Inflammatory macrophage treated with lipopolysaccharide for 4 hours (primary cell): ENCODE results near the gene UGGT2.
"Not testable (repeated sequence)": the region's sequence is repeated elsewhere in the genome, so short reads cannot be mapped to it uniquely, and the experiment has no call there.

Source experiments
- DNase-seq: peaks from one replicate; pipeline ENCODE4 v3.0.0-alpha.2; 2020

UGGT2 gene, protein sequence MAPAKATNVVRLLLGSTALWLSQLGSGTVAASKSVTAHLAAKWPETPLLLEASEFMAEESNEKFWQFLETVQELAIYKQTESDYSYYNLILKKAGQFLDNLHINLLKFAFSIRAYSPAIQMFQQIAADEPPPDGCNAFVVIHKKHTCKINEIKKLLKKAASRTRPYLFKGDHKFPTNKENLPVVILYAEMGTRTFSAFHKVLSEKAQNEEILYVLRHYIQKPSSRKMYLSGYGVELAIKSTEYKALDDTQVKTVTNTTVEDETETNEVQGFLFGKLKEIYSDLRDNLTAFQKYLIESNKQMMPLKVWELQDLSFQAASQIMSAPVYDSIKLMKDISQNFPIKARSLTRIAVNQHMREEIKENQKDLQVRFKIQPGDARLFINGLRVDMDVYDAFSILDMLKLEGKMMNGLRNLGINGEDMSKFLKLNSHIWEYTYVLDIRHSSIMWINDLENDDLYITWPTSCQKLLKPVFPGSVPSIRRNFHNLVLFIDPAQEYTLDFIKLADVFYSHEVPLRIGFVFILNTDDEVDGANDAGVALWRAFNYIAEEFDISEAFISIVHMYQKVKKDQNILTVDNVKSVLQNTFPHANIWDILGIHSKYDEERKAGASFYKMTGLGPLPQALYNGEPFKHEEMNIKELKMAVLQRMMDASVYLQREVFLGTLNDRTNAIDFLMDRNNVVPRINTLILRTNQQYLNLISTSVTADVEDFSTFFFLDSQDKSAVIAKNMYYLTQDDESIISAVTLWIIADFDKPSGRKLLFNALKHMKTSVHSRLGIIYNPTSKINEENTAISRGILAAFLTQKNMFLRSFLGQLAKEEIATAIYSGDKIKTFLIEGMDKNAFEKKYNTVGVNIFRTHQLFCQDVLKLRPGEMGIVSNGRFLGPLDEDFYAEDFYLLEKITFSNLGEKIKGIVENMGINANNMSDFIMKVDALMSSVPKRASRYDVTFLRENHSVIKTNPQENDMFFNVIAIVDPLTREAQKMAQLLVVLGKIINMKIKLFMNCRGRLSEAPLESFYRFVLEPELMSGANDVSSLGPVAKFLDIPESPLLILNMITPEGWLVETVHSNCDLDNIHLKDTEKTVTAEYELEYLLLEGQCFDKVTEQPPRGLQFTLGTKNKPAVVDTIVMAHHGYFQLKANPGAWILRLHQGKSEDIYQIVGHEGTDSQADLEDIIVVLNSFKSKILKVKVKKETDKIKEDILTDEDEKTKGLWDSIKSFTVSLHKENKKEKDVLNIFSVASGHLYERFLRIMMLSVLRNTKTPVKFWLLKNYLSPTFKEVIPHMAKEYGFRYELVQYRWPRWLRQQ (N-terminal part only)

DNA sequence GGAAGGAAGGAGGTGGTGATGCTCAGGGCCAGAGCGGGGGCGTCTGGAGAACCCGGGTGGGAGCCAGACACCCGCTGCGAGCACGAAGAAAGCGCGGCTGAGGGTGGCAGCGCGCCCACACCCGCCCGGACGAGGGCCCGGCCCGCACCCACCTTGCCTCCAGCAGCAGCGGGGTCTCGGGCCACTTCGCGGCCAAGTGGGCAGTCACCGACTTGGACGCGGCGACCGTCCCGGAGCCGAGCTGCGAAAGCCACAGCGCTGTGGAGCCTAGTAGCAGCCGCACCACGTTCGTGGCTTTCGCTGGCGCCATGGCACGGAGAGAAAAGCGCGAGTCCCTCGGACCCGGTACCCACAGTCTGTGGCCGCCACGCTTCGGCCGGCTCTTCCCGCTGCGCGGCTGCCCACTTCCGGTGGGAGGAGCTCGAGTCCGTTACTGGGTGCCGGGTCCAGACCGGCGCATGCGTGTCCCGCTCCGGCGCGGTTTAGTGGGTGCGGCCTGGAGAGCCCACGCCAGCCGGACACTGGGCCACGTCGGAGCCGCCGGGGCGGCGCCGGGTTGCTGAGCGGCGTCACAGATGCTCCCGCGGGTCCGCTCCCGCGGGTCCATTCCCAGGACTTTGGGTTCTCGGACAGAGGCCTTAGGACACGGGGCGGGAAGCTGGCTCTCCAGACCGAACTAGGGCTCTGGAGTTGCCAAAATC is at the start of gene UGGT2:
TSS of gene UGGT2 (minus strand) at position 399 of the 701 bp plus-strand sequence. CDS start at position 310, 89 bp downstream.
- peak; percentile 97 for DNase-seq

DNA sequence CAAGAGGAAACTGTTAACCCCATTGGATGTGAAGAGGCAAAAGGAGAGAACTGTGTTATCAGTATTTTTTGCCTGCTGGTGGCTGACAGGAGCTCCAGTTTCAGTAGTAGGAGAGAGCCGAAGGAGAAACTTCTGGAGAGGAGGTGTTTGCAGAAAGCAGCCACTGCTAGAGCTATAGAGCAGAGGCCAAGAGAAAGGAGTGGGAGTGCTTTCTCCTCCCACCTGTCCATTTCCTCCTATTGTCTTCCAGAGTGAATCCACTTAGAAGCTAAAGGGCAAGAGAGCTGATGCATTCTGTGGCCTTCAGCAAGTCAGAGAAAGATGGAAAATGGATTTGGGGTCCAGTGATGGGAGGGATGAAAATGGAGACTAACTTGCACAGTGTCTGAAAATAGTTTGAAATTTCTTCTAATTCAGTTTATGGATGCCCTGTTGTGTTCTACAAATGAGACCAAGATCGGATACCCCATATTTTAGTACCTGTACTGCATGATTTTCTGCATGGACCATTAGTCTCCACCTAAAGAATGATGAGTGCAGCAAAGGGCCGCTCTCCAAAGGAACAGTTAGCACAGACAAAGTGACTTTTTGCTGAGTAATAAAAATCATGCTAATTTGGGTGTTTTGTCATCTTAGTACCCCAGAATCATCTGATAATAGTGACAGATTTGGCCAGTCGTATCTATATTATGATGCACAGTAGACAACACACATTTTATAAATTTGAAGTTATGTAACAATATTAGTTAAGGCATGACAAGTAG is 47.4 kb upstream of the UGGT2 start:
- DNase-seq = no peak

DNA sequence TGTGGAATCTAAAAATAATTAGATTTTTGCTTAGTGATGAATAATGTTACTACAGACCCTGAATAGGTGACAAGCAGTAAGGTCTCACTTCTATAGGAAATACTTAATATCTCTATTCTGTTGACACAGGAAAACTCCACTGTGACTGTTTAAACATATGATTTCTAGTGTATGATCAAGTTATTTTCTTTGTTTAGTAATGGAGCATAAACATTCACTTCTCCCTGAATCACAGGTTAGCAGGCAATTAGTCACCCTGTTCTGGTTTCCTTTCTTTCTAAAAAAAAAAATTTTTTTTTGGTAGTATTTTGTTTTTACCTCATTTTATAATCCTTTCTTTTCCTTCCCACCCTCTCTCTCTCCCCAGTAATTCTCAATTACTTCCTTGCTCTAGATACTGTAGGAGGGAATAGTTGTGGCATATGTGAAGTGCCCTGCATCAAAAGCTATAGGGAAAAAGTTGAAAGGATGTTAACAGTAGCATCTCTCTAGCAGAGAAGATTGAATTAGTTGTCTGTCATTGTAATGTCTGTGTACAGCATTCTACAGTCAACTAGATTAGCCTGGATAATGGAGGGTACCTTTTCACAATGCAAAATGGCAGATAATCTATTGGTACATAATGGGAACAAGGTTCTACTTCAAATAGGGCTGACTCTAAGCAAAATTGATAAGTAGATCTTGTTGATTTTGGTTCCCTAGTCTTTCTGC is 40.2 kb upstream of the UGGT2 start:
- no peak for DNase-seq

DNA sequence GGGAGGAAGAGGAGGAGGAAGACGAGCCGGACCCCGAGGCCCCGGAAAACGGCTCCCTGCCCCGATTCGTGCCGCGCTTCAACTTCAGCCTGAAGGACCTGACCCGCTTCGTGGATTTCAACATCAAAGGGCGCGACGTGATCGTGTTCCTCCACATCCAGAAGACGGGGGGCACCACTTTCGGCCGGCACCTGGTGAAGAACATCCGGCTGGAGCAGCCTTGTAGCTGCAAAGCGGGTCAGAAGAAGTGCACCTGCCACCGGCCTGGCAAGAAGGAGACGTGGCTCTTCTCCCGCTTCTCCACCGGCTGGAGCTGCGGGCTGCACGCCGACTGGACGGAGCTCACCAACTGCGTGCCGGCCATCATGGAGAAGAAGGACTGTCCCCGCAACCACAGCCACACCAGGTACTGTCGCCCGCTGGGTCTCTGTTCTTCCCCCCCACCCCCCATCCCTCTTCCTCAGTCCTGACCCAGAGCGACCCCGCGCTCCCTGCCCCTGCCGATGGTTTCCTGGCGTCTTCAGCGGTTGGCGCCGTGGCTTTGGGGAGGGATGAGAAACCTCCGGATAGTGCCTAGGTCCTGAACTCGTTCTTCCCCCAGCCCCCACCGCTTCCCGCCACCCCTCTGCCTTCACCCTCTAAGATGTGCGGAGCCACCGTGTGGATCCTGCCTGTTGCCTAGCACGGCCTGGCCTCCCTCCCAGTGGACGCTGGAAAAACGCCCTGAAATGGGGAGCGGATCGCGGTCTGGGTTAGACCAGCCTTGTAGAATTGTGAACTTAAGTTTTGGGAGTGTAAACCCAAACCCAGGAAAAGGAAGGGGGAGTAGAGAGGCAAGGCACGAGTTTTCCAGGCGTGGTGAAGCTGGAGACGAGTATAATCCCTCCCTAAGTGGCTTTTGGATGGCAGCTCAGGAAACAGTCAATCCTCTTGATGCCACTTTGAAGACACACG is 38.2 kb upstream of the UGGT2 start:
- DNase-seq = no peak

DNA sequence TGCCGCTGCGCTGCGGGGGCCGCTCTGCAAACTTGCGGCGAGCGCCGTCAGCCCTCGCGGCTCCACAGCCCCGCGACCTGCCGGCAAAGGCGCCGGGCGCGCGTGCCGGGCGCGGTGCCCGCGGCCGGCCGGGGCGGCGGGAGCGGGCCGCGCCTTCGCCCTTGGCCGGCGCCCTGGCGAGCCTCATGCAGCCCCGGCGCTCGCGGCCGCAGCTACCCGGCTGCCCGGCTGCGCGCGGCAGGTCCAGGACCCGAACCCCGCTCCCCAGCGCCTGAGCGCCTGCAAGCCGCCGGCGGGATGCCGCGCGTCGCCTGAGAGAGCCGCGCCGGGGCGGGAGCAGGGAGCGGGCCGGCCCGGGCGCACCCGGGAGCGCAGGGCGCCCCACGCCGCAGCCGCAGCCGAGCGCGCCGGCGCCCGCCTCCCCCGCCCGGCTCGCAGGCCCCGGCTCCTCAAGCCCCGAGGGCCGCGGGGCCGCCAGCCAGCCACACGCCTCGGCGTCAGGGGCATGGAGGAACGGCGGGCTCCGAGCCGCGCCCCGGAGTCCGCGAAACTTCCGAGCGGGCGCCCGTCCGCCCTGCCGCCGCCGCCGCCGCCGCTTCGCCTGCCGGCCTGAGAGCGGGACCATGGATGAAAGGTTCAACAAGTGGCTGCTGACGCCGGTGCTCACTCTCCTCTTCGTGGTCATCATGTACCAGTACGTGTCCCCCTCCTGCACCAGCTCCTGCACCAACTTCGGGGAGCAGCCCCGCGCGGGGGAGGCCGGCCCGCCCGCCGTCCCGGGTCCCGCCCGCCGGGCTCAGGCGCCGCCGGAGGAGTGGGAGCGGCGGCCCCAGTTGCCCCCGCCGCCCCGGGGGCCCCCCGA is 37.3 kb upstream of the UGGT2 start:
- no peak for DNase-seq

DNA sequence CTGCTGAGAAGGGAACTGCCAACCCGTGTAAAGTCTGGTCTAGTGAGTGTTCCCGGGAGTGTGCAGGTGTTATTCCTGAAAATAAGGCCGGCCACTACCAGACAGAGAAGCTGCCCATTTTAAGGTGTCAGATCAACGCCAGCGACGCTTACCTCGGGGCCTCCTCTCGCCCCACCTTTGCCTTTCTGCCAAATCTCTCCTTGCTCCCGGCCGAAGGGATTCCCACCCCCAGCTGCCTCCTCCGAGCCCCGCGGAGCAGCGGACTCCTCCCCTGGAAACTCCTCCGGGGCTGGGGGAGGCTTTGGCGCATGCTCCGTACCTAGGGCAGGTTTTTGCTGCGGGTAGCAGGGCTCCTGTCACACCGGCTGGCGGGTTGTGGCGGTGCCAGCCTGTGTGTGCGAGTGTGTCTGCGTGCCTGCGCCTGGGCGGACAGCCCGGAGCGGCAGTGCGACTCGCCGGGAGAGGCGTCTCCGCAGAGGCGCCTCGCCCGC is 36.6 kb upstream of the UGGT2 start, which contains the start of gene HS6ST3:
TSS of gene HS6ST3 (plus strand) at position 359 of the 491 bp plus-strand sequence.
- no peak for DNase-seq

DNA sequence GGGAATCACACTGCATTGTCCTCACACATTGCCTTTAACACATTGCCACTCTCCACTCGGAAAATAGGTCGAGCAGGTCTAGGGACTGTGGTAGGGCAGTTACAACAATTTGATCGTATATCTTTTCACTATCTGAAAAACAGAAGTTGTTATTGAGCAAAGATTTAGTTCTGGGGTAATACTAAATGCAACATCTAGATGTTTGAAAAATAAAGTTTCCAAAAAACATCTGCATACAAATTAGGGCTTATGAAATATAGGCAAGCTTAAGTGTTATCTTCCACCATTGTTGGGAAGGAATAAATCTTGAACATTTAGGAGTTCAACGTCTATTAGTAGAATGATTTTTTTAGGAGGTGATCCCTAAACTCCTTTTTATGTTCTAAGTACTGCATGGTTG is 35.9 kb upstream of the UGGT2 start:
- no peak for DNase-seq

DNA sequence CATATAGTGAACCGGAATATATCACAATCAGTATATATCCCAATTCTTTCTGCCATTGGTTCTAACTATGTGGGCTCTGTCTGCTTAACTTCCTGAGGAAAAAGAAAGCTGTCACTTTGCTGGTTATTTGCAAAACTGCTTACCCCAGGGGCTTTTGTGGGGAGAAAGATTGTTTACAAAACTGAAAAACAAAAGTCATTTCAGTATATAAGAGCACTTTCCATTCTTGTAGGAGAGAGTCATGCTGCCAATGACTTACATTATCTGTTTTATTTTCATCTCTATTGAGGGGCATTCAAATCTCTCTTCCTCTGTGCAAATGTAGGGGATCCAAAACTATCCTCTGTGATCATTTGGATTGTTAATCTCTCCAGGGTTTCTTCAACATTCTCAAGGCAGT is 33.5 kb upstream of the UGGT2 start:
- DNase-seq = no peak

DNA sequence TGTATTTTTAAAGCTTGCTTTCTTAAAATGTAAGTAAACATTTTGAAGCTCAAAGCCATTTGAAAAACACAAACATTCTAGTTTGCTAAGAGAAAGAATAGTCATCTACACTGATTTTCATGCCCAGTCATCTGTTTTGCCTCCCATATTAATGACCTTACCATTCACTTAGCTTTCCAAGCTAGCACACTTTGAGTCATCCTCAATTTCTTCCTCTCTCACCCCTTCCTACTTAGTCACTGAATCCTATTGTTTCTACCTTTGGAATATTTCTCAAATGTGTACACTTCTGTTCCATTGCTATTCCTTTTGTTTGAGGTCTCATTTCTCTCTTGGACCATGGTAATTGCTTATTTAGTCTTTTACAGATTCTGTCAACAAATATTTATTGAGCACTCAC is 29.4 kb upstream of the UGGT2 start:
- no peak for DNase-seq

DNA sequence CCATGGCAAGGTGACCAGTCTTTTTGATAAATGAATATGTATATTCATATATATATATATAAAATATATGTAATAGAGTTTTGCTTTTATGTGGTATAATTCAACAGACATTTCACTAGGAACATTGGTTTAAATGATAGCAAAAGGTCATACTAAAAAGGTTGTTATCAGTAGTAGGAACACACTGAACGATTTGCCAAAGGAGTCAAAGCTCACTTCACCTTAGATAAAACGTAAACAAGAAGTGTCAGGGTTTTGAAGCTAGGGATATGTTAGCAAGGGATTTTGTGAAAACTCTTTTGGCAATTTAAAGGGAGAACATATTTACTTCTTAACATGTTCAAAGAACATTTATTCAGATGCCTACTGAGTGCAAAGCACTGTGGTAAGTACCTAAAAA is 28.7 kb upstream of the UGGT2 start:
- no peak for DNase-seq

DNA sequence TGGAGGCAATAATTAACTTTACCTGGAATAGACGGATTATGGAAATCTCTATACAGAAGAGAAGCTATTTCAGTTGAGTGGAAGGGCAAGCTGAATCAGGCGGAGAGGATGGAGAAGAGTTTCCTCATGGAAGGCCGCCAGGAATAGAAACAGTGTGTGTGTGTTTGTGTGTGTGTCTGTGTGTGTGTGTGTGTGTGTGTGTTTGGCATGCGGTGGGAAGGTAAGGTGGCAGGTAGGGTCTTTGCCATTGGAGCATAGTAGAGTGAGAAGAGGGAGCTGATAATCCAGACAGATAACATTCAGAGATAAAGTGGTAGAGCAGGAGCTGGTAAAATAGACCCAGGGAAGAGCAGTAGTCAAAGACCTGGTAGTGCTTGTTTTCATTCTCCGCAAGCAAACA is 27.5 kb upstream of the UGGT2 start:
- no peak for DNase-seq

DNA sequence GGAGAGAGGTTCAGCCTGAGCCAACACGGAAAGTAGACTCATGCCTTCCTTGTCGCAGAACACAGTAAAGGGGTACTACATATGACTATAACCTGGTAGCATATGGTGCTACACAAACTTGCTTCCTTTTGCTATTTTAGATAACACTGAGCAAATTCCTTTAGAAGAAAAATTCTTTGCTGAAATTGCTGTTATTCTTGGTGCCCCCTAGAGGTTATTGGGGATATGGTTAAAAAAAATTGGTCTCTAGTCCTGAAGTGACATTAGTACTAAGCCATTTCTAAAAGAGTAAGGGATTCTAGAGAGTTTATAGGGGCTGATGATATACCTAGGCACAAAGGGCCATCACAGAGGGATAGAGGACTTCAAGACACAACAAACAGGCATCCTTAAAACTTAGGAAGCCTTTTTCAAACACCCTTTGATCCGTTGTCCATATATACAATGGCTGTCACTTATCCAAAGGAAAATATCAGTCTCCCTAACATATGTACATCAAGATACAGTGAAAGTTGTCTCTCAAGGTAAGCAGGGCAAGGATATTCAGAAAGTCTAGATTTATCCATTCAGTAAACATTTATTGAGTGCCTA is 22.8 kb upstream of the UGGT2 start:
- DNase-seq = peak; percentile 15

DNA sequence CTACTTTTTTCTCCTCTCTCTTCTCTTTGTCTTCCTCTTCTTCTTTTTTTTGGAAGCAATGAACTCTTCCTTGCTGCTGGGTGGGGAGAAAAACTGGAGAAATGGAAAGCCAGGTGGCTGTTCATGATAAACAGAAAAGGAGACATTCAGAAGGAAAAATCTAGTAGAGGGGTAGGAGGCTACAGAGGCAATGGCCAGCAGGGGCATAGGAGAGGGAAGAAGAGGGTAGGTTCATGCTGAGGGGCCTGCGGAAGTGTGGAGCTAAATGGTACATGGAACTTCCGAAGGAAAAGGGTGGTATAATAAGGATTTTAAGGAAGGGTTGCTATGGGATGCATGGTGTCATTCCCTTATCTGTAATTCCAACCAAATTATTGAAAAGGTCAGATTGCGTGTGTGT is 19.2 kb upstream of the UGGT2 start:
- no peak for DNase-seq

DNA sequence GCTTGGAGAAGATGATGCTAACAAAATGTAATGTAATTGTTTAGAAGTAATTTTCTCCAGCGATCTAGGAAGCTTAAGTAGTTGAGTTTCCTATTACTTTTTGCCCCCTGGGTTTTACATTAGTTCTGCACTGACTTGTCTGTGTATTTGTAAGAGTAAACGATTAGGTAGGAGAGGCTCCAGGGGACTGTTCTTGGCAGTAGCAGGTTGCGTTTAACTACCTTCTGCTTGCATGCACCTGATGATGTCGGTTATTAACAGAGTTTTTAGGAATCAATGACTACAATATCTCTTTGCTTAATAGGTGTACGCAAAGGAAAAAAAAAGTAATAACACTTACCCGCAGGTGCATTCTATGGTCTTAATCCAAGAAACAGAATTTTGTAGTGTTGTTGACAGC is 18.3 kb upstream of the UGGT2 start:
- DNase-seq = no peak

DNA sequence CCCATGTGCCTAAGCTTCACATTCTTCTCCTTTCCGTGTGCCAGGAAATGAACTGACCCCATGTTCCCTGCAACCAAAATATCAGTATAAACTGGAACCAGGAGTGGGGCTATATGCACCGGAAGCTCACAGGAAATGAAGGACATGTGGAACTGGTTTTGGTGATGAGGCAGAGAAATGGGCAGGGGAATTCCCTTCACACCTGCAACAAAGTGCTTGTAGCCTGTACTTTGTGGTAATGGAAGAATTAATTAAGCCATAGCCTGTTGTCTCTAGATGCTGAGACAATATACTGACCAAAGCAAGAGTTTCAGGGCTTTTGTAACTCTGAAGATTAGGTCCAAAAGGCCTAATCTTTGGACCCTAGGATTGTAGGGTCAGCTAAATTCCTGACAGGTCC is 15.5 kb upstream of the UGGT2 start:
- DNase-seq = no peak

DNA sequence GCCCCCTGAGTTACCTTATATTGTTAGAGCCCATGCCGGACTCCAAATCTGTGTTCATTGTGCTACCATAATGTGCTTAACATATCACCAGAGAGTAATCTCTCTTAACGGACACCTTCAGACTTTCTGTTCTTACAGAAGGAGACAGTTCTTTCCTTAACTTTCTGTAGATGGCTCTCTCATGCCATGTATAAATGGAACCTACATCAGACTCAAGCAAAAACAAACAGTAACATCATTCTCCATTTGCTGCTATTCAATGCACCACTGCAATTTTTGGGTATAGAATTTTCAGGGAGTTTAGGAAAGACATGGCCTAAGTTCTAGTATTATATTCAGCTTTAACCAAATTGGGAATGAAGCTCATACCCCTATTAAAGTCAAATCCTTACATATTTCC is 12.6 kb upstream of the UGGT2 start:
- no peak for DNase-seq

DNA sequence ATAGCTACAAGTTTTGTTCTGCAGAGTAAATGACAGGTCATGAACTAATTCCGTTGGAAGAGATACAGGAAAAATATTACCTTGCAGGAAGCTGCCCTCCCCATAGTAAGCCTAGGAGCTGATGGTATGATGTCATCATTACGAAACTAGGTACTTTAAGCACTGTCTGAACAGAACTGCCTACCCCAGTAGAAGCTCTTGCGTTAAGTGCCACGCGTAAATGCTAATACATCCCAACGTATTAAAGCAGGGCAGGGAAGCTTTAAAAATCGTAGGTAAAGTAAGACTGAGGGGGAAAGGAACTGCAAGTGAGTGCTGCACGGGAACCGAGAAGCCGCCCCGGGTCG is 572 bp downstream of the UGGT2 start:
- DNase-seq = peak; percentile 72

DNA sequence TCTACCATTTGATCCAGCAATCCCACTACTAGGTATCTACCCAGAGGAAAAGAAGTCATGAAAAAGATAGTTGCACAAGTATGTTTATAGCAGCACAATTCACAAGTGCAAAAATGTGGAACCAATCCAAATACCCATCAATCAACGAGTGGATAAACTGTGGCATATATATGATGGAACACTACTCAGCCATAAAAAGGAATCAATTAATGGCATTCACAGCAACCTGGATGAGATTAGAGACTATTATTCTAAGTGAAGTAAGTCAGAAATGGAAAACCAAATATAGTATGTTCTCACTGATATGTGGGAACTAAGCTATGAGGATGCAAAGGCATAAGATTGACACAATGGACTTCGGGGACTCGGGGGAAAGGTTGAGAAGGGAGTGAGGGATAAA is 1.3 kb downstream of the UGGT2 start:
- not testable (repeated sequence) for DNase-seq
